ENCODE data around the gene TMEM8B. TPM values are rescaled to one million over a fixed set of nuclear protein-coding genes. Genes with fewer than 3 reads are reported as not detected.
"Not testable (repeated sequence)": the region's sequence is repeated elsewhere in the genome, so short reads cannot be mapped to it uniquely, and the experiment has no call there.

Gene TMEM8B
- polyA plus RNA-seq, 4 donors, result 26.0 to 31.8 (median 30.0) TPM

GRCh38 chr9:35861161-35861897 is 32.3 kb downstream of the TMEM8B start:
- no peak for DNase-seq (ENCODE audit: low read depth in 4 of 4, low spot score in 3 of 4)

GRCh38 chr9:35862328-35862727 is 33.3 kb downstream of the TMEM8B start:
- no peak for DNase-seq (ENCODE audit: low read depth in 4 of 4, low spot score in 3 of 4)

- DNase-seq (ENCODE audit: low read depth in 4 of 4, low spot score in 3 of 4), result no peak
Measured at GRCh38 chr9:35863583-35863982, 34.6 kb downstream of the TMEM8B start.

GRCh38 chr9:35864695-35865255 is 35.7 kb downstream of the TMEM8B start:
- DNase-seq (ENCODE audit: low read depth in 4 of 4, low spot score in 3 of 4), result no peak

- no peak for DNase-seq (ENCODE audit: low read depth in 4 of 4, low spot score in 3 of 4)
Measured at GRCh38 chr9:35867538-35867937, 38.5 kb downstream of the TMEM8B start.

GRCh38 chr9:35868933-35869332 is 39.9 kb downstream of the TMEM8B start:
- no peak for DNase-seq (ENCODE audit: low read depth in 4 of 4, low spot score in 3 of 4)

- DNase-seq (ENCODE audit: low read depth in 4 of 4, low spot score in 3 of 4), result no peak
Measured at GRCh38 chr9:35869621-35870216, 40.7 kb downstream of the TMEM8B start.

- no peak for DNase-seq (ENCODE audit: low read depth in 4 of 4, low spot score in 3 of 4)
Measured at GRCh38 chr9:35870351-35870923, 41.4 kb downstream of the TMEM8B start, which contains the start of gene OR13J1. TSS of gene OR13J1 (minus strand) at chr9:35870401. CDS start at chr9:35870401, 0 bp downstream.

- DNase-seq (ENCODE audit: low read depth in 4 of 4, low spot score in 3 of 4), result no peak
Measured at GRCh38 chr9:35871545-35871944, 42.5 kb downstream of the TMEM8B start.

- DNase-seq (ENCODE audit: low read depth in 4 of 4, low spot score in 3 of 4), result no peak
Measured at GRCh38 chr9:35872505-35872904, 43.5 kb downstream of the TMEM8B start.

- peak; percentile 45 to 70 (median 60) for DNase-seq (ENCODE audit: low read depth in 4 of 4, low spot score in 3 of 4)
Measured at GRCh38 chr9:35882263-35882848, 53.3 kb downstream of the TMEM8B start.

- no peak for DNase-seq (ENCODE audit: low read depth in 4 of 4, low spot score in 3 of 4)
Measured at GRCh38 chr9:35882996-35883395, 54.0 kb downstream of the TMEM8B start.

GRCh38 chr9:35884908-35885307 is 55.9 kb downstream of the TMEM8B start:
- DNase-seq (ENCODE audit: low read depth in 4 of 4, low spot score in 3 of 4), result not testable (repeated sequence)

GRCh38 chr9:35891646-35892045 is 62.6 kb downstream of the TMEM8B start:
- no peak for DNase-seq (ENCODE audit: low read depth in 4 of 4, low spot score in 3 of 4)

- DNase-seq (ENCODE audit: low read depth in 4 of 4, low spot score in 3 of 4), result no peak
Measured at GRCh38 chr9:35892051-35892450, 63.0 kb downstream of the TMEM8B start.

GRCh38 chr9:35896570-35896969 is 67.5 kb downstream of the TMEM8B start:
- DNase-seq (ENCODE audit: low read depth in 4 of 4, low spot score in 3 of 4), result no peak

- DNase-seq (ENCODE audit: low read depth in 4 of 4, low spot score in 3 of 4), result not testable (repeated sequence)
Measured at GRCh38 chr9:35897376-35898099, 68.5 kb downstream of the TMEM8B start.

- DNase-seq (ENCODE audit: low read depth in 4 of 4, low spot score in 3 of 4), result no peak
Measured at GRCh38 chr9:35898337-35898736, 69.3 kb downstream of the TMEM8B start.

GRCh38 chr9:35899021-35899420 is 70.0 kb downstream of the TMEM8B start:
- DNase-seq (ENCODE audit: low read depth in 4 of 4, low spot score in 3 of 4), result no peak

GRCh38 chr9:35903049-35903448 is 74.0 kb downstream of the TMEM8B start:
- peak in 1 of 4 donors; percentile 54 for DNase-seq (ENCODE audit: low read depth in 4 of 4, low spot score in 3 of 4)

Data from right renal pelvis (tissue), 4 donors.